ENCODE measurements around the gene TOPBP1.
"Not testable (repeated sequence)": the region's sequence is repeated elsewhere in the genome, so short reads cannot be mapped to it uniquely, and the experiment has no call there.

The TOPBP1 gene

GRCh38 chr3:133692759-133693158, 31.0 kb upstream of the TOPBP1 start:
- no peak for ATAC-seq (ENCODE audit: insufficient read depth, low read depth)
- peaks cover 6% of the 10 kb centered on the region for H3K27me3 ChIP-seq (ENCODE audit: insufficient read depth, low read length, poor library complexity)
- H3K9me3 ChIP-seq (ENCODE audit: insufficient read depth, low read length, severe bottlenecking) = no peaks in the 10 kb centered on the region
- no peaks in the 10 kb centered on the region for H3K4me1 ChIP-seq (ENCODE audit: insufficient read depth, low read length)
- no peaks in the 10 kb centered on the region for H4K20me1 ChIP-seq (ENCODE audit: insufficient read depth, low read length)
- H3K9ac ChIP-seq (ENCODE audit: low read depth, low read length) = no peak overlapping the region
- no peak overlapping the region for H2AFZ ChIP-seq (ENCODE audit: low read depth, low read length)
- no peaks in the 10 kb centered on the region for H3K79me2 ChIP-seq (ENCODE audit: insufficient read depth, low read length)
- no peak for TF ChIP-seq EZH2 (IDR thresholded peaks at IDR 0.05; ENCODE audit: borderline replicate concordance, low read depth, low read length, severe bottlenecking)
- no peak for TF ChIP-seq CTCF (IDR thresholded peaks at IDR 0.05; ENCODE audit: borderline replicate concordance, extremely low read depth, low read length, poor library complexity, severe bottlenecking)
- no peak for DNase-seq
- no peak overlapping the region for H3K27ac ChIP-seq (ENCODE audit: low read length)
- H3K4me3 ChIP-seq (ENCODE audit: low read depth in 1 of 2, low read length in 2 of 2) = no peak overlapping the region
- H3K4me2 ChIP-seq (ENCODE audit: insufficient read depth, low read length) = no peak overlapping the region
- H3K36me3 ChIP-seq (ENCODE audit: insufficient read depth, low read length) = no peaks in the 10 kb centered on the region

- Histone ChIP-seq H3K79me2 (ENCODE audit: insufficient read depth, low read length) (no peaks in the 10 kb centered on the region), H3K4me2 (ENCODE audit: insufficient read depth, low read length) (no peak overlapping the region), H2AFZ (ENCODE audit: low read depth, low read length) (no peak overlapping the region), H3K27me3 (ENCODE audit: insufficient read depth, low read length, poor library complexity) (peaks cover 6% of the 10 kb centered on the region), H3K4me1 (ENCODE audit: insufficient read depth, low read length) (no peaks in the 10 kb centered on the region), H4K20me1 (ENCODE audit: insufficient read depth, low read length) (no peaks in the 10 kb centered on the region), H3K27ac (ENCODE audit: low read length) (no peak overlapping the region), H3K9me3 (ENCODE audit: insufficient read depth, low read length, severe bottlenecking) (no peaks in the 10 kb centered on the region), H3K36me3 (ENCODE audit: insufficient read depth, low read length) (no peaks in the 10 kb centered on the region), H3K9ac (ENCODE audit: low read depth, low read length) (no peak overlapping the region), H3K4me3 (ENCODE audit: low read depth in 1 of 2, low read length in 2 of 2) (no peak overlapping the region)
- TF ChIP-seq EZH2 (IDR thresholded peaks at IDR 0.05; ENCODE audit: borderline replicate concordance, low read depth, low read length, severe bottlenecking) (no peak), CTCF (IDR thresholded peaks at IDR 0.05; ENCODE audit: borderline replicate concordance, extremely low read depth, low read length, poor library complexity, severe bottlenecking) (no peak)
- DNase-seq (no peak), ATAC-seq (ENCODE audit: insufficient read depth, low read depth) (no peak)
Observed at GRCh38 chr3:133691273-133692107, 29.7 kb upstream of the TOPBP1 start.

DNA sequence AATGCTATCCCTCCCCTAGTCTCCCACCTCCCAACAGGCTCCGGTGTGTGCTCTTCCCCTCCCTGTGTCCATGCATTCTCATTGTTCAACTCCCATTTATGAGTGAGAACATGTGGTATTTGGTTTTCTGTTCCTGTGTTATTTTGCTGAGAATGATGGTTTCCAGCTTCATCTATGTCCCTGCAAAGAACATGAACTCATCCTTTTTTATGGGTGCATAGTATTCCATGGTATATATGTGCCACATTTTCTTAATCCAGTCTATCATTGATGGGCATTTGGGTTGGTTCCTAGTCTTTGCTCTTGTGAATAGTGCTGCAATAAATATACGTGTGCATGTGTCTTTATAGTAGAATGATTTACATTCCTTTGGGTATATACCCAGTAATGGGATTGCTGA, 16.3 kb upstream of the TOPBP1 start:
- H3K4me1 ChIP-seq (ENCODE audit: insufficient read depth, low read length); H3K79me2 ChIP-seq (ENCODE audit: insufficient read depth, low read length); H3K4me2 ChIP-seq (ENCODE audit: insufficient read depth, low read length); H4K20me1 ChIP-seq (ENCODE audit: insufficient read depth, low read length); DNase-seq; H3K9ac ChIP-seq (ENCODE audit: low read depth, low read length); ATAC-seq (ENCODE audit: insufficient read depth, low read depth); H3K9me3 ChIP-seq (ENCODE audit: insufficient read depth, low read length, severe bottlenecking); H3K27me3 ChIP-seq (ENCODE audit: insufficient read depth, low read length, poor library complexity); H3K27ac ChIP-seq (ENCODE audit: low read length); H2AFZ ChIP-seq (ENCODE audit: low read depth, low read length); H3K36me3 ChIP-seq (ENCODE audit: insufficient read depth, low read length); H3K4me3 ChIP-seq (ENCODE audit: low read depth in 1 of 2, low read length in 2 of 2): not testable (repeated sequence)

DNA sequence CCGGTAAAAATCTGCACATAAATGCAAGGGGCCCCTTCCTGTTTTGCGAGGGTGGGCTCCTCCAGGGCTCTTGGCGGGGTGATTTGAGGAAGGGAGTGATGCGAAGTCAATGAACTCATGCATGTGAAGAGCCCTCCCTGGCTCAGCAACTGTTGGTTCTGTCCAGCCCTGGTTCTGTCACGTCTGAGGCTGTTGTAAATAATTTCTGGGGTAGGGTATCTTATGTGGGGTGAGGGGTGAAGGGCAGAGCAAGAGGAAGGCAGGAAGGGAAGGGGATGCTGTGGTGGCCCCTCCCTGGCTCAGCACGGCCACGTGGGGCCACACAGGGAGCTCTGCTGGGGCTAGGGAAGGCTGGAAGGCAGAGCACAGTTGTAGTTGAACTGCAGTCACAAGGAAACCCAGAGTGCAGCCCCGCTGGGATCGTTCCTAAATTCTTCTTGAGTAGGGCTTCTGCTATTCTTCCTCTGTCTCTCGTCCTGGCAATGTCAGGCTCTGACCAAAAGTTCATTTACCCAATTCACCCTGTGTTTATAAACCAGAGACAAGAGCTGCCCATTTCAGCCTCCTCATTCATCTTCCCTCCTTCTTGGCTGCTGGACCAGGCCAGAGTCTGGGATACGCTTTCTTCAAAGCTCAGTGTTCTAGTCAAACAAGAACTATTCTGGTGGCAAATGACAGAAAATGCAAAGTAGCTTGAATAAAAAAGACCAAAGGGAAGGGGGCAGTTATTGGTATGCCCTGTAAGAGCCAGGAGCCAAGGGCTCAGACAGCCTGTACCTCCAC, 14.8 kb upstream of the TOPBP1 start:
- ATAC-seq (ENCODE audit: insufficient read depth, low read depth) = no peak
- no peak overlapping the region for H3K9ac ChIP-seq (ENCODE audit: low read depth, low read length)

More for the DNA sequence above, 14.8 kb upstream of the TOPBP1 start:
- no peak overlapping the region for H3K27ac ChIP-seq (ENCODE audit: low read length)
- no peaks in the 10 kb centered on the region for H4K20me1 ChIP-seq (ENCODE audit: insufficient read depth, low read length)
- no peaks in the 10 kb centered on the region for H3K36me3 ChIP-seq (ENCODE audit: insufficient read depth, low read length)
- peaks cover 7% of the 10 kb centered on the region for H3K27me3 ChIP-seq (ENCODE audit: insufficient read depth, low read length, poor library complexity)
- TF ChIP-seq EZH2 (IDR thresholded peaks at IDR 0.05; ENCODE audit: borderline replicate concordance, low read depth, low read length, severe bottlenecking) = no peak
- TF ChIP-seq CTCF (IDR thresholded peaks at IDR 0.05; ENCODE audit: borderline replicate concordance, extremely low read depth, low read length, poor library complexity, severe bottlenecking) = no peak
- no peak overlapping the region for H3K4me2 ChIP-seq (ENCODE audit: insufficient read depth, low read length)
- no peaks in the 10 kb centered on the region for H3K9me3 ChIP-seq (ENCODE audit: insufficient read depth, low read length, severe bottlenecking)
- H3K4me3 ChIP-seq (ENCODE audit: low read depth in 1 of 2, low read length in 2 of 2) = no peak overlapping the region
- H2AFZ ChIP-seq (ENCODE audit: low read depth, low read length) = peak overlapping the region; percentile 45; the same call in 1 of the 2 replicates
- no peaks in the 10 kb centered on the region for H3K4me1 ChIP-seq (ENCODE audit: insufficient read depth, low read length)
- no peaks in the 10 kb centered on the region for H3K79me2 ChIP-seq (ENCODE audit: insufficient read depth, low read length)
- no peak for DNase-seq

Measured in DND-41 (cell line).